Measurements from ENCODE around the gene DEGS2. TPM values are rescaled to one million over a fixed set of nuclear protein-coding genes. Genes with fewer than 3 reads are reported as not detected.

The DEGS2 gene
- total RNA-seq, 1 experiment from 2014 or later, result 1.8 TPM

DNA sequence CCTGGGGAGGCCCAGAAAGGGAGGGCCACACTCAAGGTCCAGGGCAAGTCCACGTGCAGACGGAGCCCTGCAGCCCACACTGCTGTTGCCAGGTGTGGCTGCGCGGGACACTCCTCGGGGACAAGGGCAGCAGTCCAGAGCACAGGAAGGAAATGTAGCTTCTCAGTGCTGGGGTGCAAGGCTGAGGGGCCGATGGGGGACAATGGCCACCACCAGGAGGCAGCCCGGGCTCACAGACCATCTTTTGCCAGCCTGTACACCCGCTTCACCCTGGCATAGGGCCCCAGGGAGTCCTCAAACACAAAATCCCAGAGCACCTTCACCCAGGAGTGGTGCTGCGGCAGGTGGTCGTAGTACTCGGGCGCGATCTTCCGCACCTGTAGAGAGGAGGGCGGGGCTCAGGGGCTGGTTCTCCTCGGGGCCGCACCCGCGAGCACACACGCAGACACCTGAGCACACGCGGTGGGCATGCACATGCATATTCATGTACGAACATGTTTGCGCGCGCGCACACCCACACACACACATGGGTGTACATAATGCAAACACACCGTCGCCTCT, 12.8 kb downstream of the DEGS2 start (continued):
- TF ChIP-seq SP1 (IDR thresholded peaks at IDR 0.05; ENCODE audit: low read depth), result no peak
- no peak for TF ChIP-seq POLR2A (IDR thresholded peaks at IDR 0.05; ENCODE audit: borderline replicate concordance, extremely low read depth, insufficient read depth, insufficient read length)
- no peak for TF ChIP-seq RAD21 (IDR thresholded peaks at IDR 0.05; ENCODE audit: low read depth)

DNA sequence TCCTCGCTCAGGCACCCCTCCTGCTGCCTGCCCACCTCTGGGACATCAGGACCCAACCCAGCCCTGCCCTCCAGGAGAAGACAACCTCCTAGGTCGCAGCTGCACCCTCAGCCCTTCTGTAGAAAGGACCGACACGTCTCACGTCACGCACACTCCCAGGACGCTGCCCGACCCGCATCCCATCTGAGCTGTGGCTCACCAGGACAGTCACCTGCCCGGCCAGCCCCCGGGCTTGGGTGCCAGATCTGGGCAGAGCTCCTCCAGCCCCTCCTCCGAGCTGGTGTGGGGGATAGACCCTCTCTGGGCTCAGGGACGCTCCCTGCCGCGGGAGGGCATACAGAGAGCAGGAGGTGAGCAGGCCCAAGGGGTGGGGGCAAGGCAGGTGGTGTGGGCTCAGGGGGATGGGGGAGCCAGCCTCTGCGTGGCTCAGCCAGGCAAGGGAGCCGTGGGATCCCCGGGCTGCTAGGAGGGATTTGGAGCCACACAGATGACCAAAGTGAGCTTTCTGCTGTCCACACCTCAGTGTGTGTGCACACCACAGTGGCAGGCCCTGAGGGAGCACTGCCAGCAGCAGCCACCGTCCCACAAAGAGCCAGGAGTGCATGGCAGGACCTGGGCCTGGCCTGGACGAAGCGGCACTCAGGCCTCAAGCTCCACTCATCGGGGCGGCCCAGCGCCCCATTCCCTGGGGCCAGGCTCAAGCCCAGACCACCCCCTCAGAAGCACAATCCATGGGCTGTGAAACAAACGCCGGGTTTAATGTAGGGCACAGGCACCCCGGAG, 13.6 kb downstream of the DEGS2 start:
- no TSS peak for BruUV-seq (replicated peaks)
- Histone ChIP-seq H3K9me3 (ENCODE audit: control insufficient read depth in 1 of 2, insufficient read depth in 1 of 2, low read depth in 1 of 2, low read length in 2 of 2) (no peaks in the 10 kb centered on the region), H3K9me2 (ENCODE audit: insufficient read depth) (no peaks in the 10 kb centered on the region), H3K4me1 (ENCODE audit: control insufficient read depth in 1 of 2, insufficient read depth in 2 of 2, low read length in 2 of 2) (peaks cover 0 to 2% of the 10 kb centered on the region in 2 experiments; a peak in 1 of 4 replicates), H2AFZ (ENCODE audit: low read depth, low read length, poor library complexity, severe bottlenecking) (no peak overlapping the region), H3K36me3 (ENCODE audit: control insufficient read depth in 1 of 2, insufficient read depth in 2 of 2, low read length in 2 of 2) (no peaks in the 10 kb centered on the region), H3K4me2 (ENCODE audit: low read length) (no peak overlapping the region), H3K4me3 (replicated peaks in 1 of 2; ENCODE audit: low read depth in 1 of 2, low read length in 2 of 2) (no peak overlapping the region), H3K9ac (ENCODE audit: low read length) (no peak overlapping the region), H3K27me3 (ENCODE audit: insufficient read depth, low read length) (no peaks in the 10 kb centered on the region), H3K27ac (ENCODE audit: low read depth, low read length) (no peak overlapping the region), H4K20me1 (ENCODE audit: insufficient read depth) (no peaks in the 10 kb centered on the region), H3K79me2 (ENCODE audit: insufficient read depth, low read length) (no peaks in the 10 kb centered on the region)
- TF ChIP-seq ZFX (IDR thresholded peaks at IDR 0.05), result no peak
- TF ChIP-seq, protein P1, sequence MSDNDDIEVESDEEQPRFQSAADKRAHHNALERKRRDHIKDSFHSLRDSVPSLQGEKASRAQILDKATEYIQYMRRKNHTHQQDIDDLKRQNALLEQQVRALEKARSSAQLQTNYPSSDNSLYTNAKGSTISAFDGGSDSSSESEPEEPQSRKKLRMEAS (IDR thresholded peaks at IDR 0.05), result no peak
- TF ChIP-seq, protein P2, sequence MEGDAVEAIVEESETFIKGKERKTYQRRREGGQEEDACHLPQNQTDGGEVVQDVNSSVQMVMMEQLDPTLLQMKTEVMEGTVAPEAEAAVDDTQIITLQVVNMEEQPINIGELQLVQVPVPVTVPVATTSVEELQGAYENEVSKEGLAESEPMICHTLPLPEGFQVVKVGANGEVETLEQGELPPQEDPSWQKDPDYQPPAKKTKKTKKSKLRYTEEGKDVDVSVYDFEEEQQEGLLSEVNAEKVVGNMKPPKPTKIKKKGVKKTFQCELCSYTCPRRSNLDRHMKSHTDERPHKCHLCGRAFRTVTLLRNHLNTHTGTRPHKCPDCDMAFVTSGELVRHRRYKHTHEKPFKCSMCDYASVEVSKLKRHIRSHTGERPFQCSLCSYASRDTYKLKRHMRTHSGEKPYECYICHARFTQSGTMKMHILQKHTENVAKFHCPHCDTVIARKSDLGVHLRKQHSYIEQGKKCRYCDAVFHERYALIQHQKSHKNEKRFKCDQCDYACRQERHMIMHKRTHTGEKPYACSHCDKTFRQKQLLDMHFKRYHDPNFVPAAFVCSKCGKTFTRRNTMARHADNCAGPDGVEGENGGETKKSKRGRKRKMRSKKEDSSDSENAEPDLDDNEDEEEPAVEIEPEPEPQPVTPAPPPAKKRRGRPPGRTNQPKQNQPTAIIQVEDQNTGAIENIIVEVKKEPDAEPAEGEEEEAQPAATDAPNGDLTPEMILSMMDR (IDR thresholded peaks at IDR 0.05 in 2 of 3, conservative IDR thresholded peaks at IDR 0.05 in 1 of 3; ENCODE audit: borderline replicate concordance in 1 of 3, insufficient read depth in 1 of 3, low read depth in 2 of 3, low read length in 2 of 3), result no peak
- TF ChIP-seq SIN3A (IDR thresholded peaks at IDR 0.05; ENCODE audit: low read depth), result no peak
- no peak for TF ChIP-seq CEBPB (IDR thresholded peaks at IDR 0.05; ENCODE audit: low read depth)
- intact Hi-C loops (cut with micrococcal nuclease), result no loop called here
- ATAC-seq (no peak), DNase-seq (ENCODE audit: low read depth, low spot score) (no peak)
- POLR2A ChIA-PET, result no interaction called here
- RAD21 ChIA-PET (ENCODE audit: low non-redundant PET in 1 of 2, low total read pairs in 2 of 2, uncharacterized antibody in 2 of 2, unreplicated experiment in 2 of 2), result no interaction called here
- CTCF ChIA-PET, result no interaction called here
